Stimulated activated CD4-positive, alpha-beta T cell treated with anti-CD3 and anti-CD28 coated beads, TNF-alpha, amount 100 ng/mL, for 48 hours (primary cell): ENCODE data around the gene CYB5A.

Experiments used
- DNase-seq, 3 donors: peaks; one replicate each; pipeline ENCODE4 v3.0.0-alpha.2; 2020; ENCODE audit warnings: low read depth in 3 of 3

Gene CYB5A

DNA sequence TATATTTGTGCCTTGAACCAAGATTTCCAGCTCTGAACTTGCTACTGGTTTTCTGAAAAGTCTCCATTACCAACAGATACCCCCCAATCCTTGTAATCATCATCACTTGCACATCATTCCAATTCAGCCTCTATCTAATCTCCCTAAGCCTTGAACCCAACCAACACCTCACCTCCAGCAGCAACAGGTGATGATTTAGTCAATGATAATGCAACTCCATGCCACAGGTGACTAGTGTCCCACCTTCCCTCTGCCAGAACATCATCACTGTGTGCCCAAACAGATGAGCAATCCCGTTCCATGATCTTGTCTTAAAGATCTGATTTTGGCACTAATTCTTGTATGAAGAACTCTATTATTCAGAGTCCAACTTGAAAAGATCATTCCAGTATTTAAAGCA is 75.9 kb downstream of the CYB5A start:
- no peak for DNase-seq

GRCh38 chr18:74213429-74213828 is 78.3 kb downstream of the CYB5A start:
- no peak for DNase-seq

DNA sequence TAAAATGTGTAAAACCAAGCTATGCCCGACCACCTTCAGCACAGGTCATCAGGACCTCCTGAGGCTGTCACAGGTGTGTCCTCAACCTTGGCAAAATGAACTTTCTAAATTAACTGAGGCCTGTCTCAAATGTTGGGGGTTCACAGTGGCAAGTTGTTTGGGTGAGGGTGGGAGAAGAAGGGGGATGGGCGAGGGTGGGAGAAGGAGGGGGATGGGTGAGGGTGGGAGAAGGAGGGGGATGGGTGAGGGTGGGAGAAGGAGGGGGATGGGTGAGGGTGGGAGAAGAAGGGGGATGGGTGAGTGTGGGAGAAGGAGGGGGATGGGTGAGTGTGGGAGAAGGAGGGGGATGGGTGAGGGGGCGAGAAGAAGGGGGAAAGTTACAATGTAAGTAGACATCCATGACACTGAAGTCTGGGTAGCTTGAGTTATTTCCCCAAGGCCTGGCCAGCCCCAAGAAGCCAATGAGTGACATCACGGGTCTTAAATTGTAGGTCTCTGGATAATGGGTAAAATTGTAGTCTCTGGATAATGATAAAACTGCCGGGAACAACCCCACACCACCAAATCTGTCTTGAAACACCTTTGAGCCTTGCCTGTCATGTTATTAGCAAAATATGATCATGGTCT is 87.1 kb downstream of the CYB5A start:
- DNase-seq: no peak

GRCh38 chr18:74203811-74204210 is 88.0 kb downstream of the CYB5A start:
- DNase-seq: no peak
